HepG2 (cell line): ENCODE data around the gene PDGFB. TPM values are rescaled to one million over a fixed set of nuclear protein-coding genes. Genes with fewer than 3 reads are reported as not detected.

ENCODE experiments used
- EP300 ChIP-seq, 3 experiments: sonication (generic) in 1 of 3; formaldehyde crosslinking in 1 of 3; IDR thresholded peaks; 2 replicates each; pipeline versions ENCODE4 v1.5.1 to v1.6.1; 2011 to 2020; ENCODE audit warnings: low read depth in 2 of 3, low read length in 2 of 3, borderline replicate concordance in 1 of 3, improper control_type of control experiment in 1 of 3, mild to moderate bottlenecking in 1 of 3, missing genetic modification reagents in 1 of 3, moderate library complexity in 1 of 3
- FOSL1 ChIP-seq: sonication (generic); formaldehyde crosslinking; IDR thresholded peaks from 2 replicates; pipeline ENCODE4 v1.9.0; 2021; ENCODE audit warnings: missing genetic modification reagents, borderline replicate concordance
- GABPA ChIP-seq, 2 experiments: IDR thresholded peaks; 2 replicates each; pipeline ENCODE4 v1.6.1; 2011 to 2016; ENCODE audit warnings: low read depth in 2 of 2, low read length in 1 of 2, missing biosample characterization in 1 of 2, missing genetic modification characterization in 1 of 2
- IRF2 ChIP-seq: IDR thresholded peaks from 2 replicates; pipeline ENCODE4 v1.6.1; 2018; ENCODE audit warnings: missing genetic modification reagents, missing compliant biosample characterization
- MAFK ChIP-seq, 2 experiments: IDR thresholded peaks in 1 of 2; conservative IDR thresholded peaks in 1 of 2; 2 replicates each; pipeline ENCODE4 v1.6.1; 2011; ENCODE audit warnings: improper control_type of control experiment in 2 of 2, low read length in 2 of 2
- PPARG ChIP-seq: conservative IDR thresholded peaks from 2 replicates; pipeline ENCODE4 v1.6.1; 2016; ENCODE audit warnings: missing biosample characterization, missing genetic modification reagents
- RAD21 ChIP-seq: fragments of 450-650 bp; formaldehyde crosslinking; IDR thresholded peaks from 2 replicates; pipeline ENCODE4 v1.5.0; 2020; ENCODE audit warnings: mild to moderate bottlenecking
- RAD51 ChIP-seq: fragments of 450-650 bp; IDR thresholded peaks from 2 replicates; pipeline ENCODE4 v1.6.1; 2016; ENCODE audit warnings: borderline replicate concordance
- RBFOX2 ChIP-seq: fragments of 200-400 bp; formaldehyde crosslinking; IDR thresholded peaks from 2 replicates; pipeline ENCODE4 v1.6.1; 2017; ENCODE audit warnings: low read depth, mild to moderate bottlenecking, low read length
- SKI ChIP-seq: fragments of 450-650 bp; IDR thresholded peaks from one replicate; pipeline ENCODE4 v1.6.1; 2018; ENCODE audit warnings: mild to moderate bottlenecking; ENCODE audit not compliant: partially characterized antibody
- SP2 ChIP-seq: sonication (generic); formaldehyde crosslinking; IDR thresholded peaks from 2 replicates; pipeline ENCODE4 v1.5.1; 2020; ENCODE audit warnings: mild to moderate bottlenecking, missing genetic modification reagents
- SP4 ChIP-seq: sonication (generic); formaldehyde crosslinking; IDR thresholded peaks from 2 replicates; pipeline ENCODE4 v1.8.1; 2023; ENCODE audit warnings: mild to moderate bottlenecking, missing genetic modification reagents
- TCF12 ChIP-seq, 2 experiments: fragments of 450-650 bp in 1 of 2; sonication (generic) in 1 of 2; formaldehyde crosslinking in 1 of 2; IDR thresholded peaks; 2 replicates each; pipeline versions ENCODE4 v1.6.1 to v1.8.0; 2017 to 2022; ENCODE audit warnings: antibody characterized with exemption in 1 of 2, mild to moderate bottlenecking in 1 of 2, missing genetic modification reagents in 1 of 2, moderate library complexity in 1 of 2
- ZMYM2 ChIP-seq: sonication (generic); formaldehyde crosslinking; IDR thresholded peaks from 2 replicates; pipeline ENCODE4 v1.8.0; 2022; ENCODE audit warnings: mild to moderate bottlenecking, missing genetic modification reagents
- ZNF253 ChIP-seq: sonication (generic); formaldehyde crosslinking; IDR thresholded peaks from 2 replicates; pipeline ENCODE4 v1.8.0; 2022; ENCODE audit warnings: mild to moderate bottlenecking, missing genetic modification reagents, borderline replicate concordance
- ZNF263 ChIP-seq: sonication (generic); formaldehyde crosslinking; IDR thresholded peaks from 2 replicates; pipeline ENCODE4 v1.4.0; 2020; ENCODE audit warnings: missing genetic modification reagents
- ZNF709 ChIP-seq: sonication (generic); formaldehyde crosslinking; IDR thresholded peaks from 2 replicates; pipeline ENCODE4 v1.5.0; 2020; ENCODE audit warnings: mild to moderate bottlenecking, missing genetic modification reagents
- polyA plus RNA-seq, 8 experiments: library from polyadenylated mRNA; depleted of rRNA in 3 of 8; stranded (reverse) in 7 of 8; unstranded in 1 of 8; fragments of >200 nt; fragmentation: Illumina TruSeq in 4 of 8; extraction: Trizol in 4 of 8; gene quantifications; 2 replicates each; pipeline versions ENCODE4 v1.2.1 to v1.2.3, GENCODE V29; 2011 to 2016; ENCODE audit warnings: low read depth in 4 of 8, missing spikeins in 1 of 8, mixed read lengths in 1 of 8; ENCODE audit not compliant: insufficient read depth in 1 of 8
- total RNA-seq, 5 experiments: library from RNA; depleted of rRNA; stranded (reverse); fragments of >200 nt; fragmentation: Illumina TruSeq; extraction: Trizol; gene quantifications; 2 replicates each; pipeline ENCODE4 v1.2.3, GENCODE V29; 2016; ENCODE audit warnings: low read depth in 1 of 5
- TF ChIP-seq, protein P1 (sequence below): sonication (generic); formaldehyde crosslinking; IDR thresholded peaks from 2 replicates; pipeline ENCODE4 v1.4.0; 2020; ENCODE audit warnings: missing genetic modification reagents
- TF ChIP-seq, protein P2 (sequence below): IDR thresholded peaks from 2 replicates; pipeline ENCODE4 v1.6.1; 2018; ENCODE audit warnings: missing genetic modification reagents, mild to moderate bottlenecking, missing compliant biosample characterization
- TF ChIP-seq, protein P3 (sequence below): sonication (generic); formaldehyde crosslinking; IDR thresholded peaks from 2 replicates; pipeline ENCODE4 v1.8.0; 2022; ENCODE audit warnings: mild to moderate bottlenecking, missing genetic modification reagents; ENCODE audit not compliant: insufficient replicate concordance
- TF ChIP-seq, protein P4 (sequence below): sonication (generic); formaldehyde crosslinking; conservative IDR thresholded peaks from 2 replicates; pipeline ENCODE4 v1.4.0; 2020; ENCODE audit warnings: missing genetic modification reagents

PDGFB gene
- total and polyA plus RNA-seq, 2 of the 13 experiments (the other 11 are each of a cell fraction or from before 2014, with no cell fraction given), result 1.4 to 10.1 TPM

DNA sequence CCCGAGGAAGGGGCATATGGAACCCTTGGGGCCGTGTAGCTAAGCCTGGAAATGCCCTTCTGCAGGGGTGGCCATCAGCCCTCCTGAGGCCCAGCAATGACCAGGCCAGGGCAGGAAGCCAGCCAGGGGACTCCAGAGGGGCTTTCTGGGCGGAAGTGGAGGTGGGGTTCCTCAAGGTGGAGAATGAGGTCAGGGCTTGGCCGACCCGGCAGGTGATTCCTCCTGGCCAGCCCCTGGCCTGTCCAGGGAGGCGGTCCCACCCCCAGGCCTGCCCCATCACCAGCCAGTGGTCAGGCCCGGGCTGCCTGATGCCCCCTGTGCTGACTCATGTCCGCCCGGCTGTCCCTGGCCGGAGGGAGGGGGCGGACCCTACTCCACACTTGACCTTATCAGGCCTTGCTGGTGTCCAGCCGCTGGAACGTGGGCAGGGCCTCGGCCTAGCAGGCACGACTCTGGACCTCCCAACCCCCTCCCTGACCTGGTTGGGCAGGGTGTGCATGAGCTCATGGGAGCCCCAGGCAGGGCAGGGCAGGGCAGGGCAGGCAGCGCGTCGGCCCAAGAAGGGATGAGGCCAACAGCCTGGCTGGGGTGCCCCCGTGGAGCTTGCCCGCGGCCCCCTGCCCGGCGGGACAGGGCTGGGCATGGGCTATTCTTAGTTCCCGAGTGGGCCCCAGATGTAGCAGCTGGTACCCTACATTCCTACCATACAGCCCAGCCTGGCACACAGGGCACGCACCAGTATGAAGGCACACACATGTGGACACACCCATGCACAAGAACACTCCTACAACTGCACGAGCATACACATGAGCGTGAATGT lies 38.8 kb upstream of the PDGFB start (continued):
- TF ChIP-seq EP300 (IDR thresholded peaks at IDR 0.05; ENCODE audit: low read depth in 2 of 2, low read length in 2 of 2) (peak in 1 of 2 experiments; percentile 65; a peak in 1 of 4 replicates), EP300 (CRISPR knock-in tag; IDR thresholded peaks at IDR 0.05; ENCODE audit: borderline replicate concordance) (peak; percentile 82), RAD21 (0 out of 2 replicates have a peak, but pooled peaks have one; percentile 10), RAD51 (no peak), SP4 (peak; percentile 82), ZNF709 (CRISPR knock-in tag) (peak; percentile 31; the same call in 1 of the 2 replicates), GABPA (IDR thresholded peaks at IDR 0.05; ENCODE audit: low read depth, low read length) (no peak), GABPA (CRISPR knock-in tag; IDR thresholded peaks at IDR 0.05; ENCODE audit: low read depth) (peak; percentile 69), MAFK (conservative IDR thresholded peaks at IDR 0.05 in 1 of 2, IDR thresholded peaks at IDR 0.05 in 1 of 2; ENCODE audit: low read length in 2 of 2) (peak; percentile 47 to 56; a peak in 3 of 4 replicates), SKI (peak; percentile 77), RBFOX2 (peak; percentile 40; the same call in 1 of the 2 replicates), ZNF263 (CRISPR knock-in tag) (no peak; the same call in 1 of the 2 replicates), FOSL1 (peak; percentile 80; the same call in 1 of the 2 replicates), ZMYM2 (CRISPR knock-in tag) (no peak), TCF12 (IDR thresholded peaks at IDR 0.05) (no peak), TCF12 (CRISPR knock-in tag; IDR thresholded peaks at IDR 0.05) (peak; percentile 90; the same call in 1 of the 2 replicates), IRF2 (peak; percentile 91; the same call in 1 of the 2 replicates), PPARG (0 out of 2 replicates have a peak, but pooled peaks have one; percentile 25), ZNF253 (CRISPR knock-in tag) (no peak; the same call in 1 of the 2 replicates), SP2 (CRISPR knock-in tag) (peak; percentile 42; the same call in 1 of the 2 replicates)
- TF ChIP-seq, protein P1, sequence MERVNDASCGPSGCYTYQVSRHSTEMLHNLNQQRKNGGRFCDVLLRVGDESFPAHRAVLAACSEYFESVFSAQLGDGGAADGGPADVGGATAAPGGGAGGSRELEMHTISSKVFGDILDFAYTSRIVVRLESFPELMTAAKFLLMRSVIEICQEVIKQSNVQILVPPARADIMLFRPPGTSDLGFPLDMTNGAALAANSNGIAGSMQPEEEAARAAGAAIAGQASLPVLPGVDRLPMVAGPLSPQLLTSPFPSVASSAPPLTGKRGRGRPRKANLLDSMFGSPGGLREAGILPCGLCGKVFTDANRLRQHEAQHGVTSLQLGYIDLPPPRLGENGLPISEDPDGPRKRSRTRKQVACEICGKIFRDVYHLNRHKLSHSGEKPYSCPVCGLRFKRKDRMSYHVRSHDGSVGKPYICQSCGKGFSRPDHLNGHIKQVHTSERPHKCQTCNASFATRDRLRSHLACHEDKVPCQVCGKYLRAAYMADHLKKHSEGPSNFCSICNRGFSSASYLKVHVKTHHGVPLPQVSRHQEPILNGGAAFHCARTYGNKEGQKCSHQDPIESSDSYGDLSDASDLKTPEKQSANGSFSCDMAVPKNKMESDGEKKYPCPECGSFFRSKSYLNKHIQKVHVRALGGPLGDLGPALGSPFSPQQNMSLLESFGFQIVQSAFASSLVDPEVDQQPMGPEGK (CRISPR knock-in tag), result peak; percentile 90
- TF ChIP-seq, protein P2, sequence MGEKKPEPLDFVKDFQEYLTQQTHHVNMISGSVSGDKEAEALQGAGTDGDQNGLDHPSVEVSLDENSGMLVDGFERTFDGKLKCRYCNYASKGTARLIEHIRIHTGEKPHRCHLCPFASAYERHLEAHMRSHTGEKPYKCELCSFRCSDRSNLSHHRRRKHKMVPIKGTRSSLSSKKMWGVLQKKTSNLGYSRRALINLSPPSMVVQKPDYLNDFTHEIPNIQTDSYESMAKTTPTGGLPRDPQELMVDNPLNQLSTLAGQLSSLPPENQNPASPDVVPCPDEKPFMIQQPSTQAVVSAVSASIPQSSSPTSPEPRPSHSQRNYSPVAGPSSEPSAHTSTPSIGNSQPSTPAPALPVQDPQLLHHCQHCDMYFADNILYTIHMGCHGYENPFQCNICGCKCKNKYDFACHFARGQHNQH (CRISPR knock-in tag), result peak; percentile 88
- TF ChIP-seq, protein P3, sequence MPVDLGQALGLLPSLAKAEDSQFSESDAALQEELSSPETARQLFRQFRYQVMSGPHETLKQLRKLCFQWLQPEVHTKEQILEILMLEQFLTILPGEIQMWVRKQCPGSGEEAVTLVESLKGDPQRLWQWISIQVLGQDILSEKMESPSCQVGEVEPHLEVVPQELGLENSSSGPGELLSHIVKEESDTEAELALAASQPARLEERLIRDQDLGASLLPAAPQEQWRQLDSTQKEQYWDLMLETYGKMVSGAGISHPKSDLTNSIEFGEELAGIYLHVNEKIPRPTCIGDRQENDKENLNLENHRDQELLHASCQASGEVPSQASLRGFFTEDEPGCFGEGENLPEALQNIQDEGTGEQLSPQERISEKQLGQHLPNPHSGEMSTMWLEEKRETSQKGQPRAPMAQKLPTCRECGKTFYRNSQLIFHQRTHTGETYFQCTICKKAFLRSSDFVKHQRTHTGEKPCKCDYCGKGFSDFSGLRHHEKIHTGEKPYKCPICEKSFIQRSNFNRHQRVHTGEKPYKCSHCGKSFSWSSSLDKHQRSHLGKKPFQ (CRISPR knock-in tag), result peak; percentile 78
- TF ChIP-seq, protein P4, sequence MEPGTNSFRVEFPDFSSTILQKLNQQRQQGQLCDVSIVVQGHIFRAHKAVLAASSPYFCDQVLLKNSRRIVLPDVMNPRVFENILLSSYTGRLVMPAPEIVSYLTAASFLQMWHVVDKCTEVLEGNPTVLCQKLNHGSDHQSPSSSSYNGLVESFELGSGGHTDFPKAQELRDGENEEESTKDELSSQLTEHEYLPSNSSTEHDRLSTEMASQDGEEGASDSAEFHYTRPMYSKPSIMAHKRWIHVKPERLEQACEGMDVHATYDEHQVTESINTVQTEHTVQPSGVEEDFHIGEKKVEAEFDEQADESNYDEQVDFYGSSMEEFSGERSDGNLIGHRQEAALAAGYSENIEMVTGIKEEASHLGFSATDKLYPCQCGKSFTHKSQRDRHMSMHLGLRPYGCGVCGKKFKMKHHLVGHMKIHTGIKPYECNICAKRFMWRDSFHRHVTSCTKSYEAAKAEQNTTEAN (CRISPR knock-in tag), result peak; percentile 92
